Measurements from ENCODE around the gene B3GALT4.

- no peak for TF ChIP-seq POLR2A (IDR thresholded peaks at IDR 0.05)
- TF ChIP-seq, protein P1, sequence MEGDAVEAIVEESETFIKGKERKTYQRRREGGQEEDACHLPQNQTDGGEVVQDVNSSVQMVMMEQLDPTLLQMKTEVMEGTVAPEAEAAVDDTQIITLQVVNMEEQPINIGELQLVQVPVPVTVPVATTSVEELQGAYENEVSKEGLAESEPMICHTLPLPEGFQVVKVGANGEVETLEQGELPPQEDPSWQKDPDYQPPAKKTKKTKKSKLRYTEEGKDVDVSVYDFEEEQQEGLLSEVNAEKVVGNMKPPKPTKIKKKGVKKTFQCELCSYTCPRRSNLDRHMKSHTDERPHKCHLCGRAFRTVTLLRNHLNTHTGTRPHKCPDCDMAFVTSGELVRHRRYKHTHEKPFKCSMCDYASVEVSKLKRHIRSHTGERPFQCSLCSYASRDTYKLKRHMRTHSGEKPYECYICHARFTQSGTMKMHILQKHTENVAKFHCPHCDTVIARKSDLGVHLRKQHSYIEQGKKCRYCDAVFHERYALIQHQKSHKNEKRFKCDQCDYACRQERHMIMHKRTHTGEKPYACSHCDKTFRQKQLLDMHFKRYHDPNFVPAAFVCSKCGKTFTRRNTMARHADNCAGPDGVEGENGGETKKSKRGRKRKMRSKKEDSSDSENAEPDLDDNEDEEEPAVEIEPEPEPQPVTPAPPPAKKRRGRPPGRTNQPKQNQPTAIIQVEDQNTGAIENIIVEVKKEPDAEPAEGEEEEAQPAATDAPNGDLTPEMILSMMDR (IDR thresholded peaks at IDR 0.05) = no peak
These were observed 46.7 kb downstream of the B3GALT4 start for GRCh38 chr6:33323623-33323948.
